IMR-90 (cell line): Measurements from ENCODE around the gene HS3ST2.

ENCODE experiments used
- MAZ ChIP-seq: IDR thresholded peaks from 2 replicates; pipeline ENCODE4 v1.6.1; 2012; ENCODE audit warnings: low read depth, mild to moderate bottlenecking, low read length, improper control_type of control experiment, moderate library complexity, borderline replicate concordance
- POLR2A ChIP-seq: IDR thresholded peaks from 2 replicates; pipeline ENCODE4 v1.6.1; 2012; ENCODE audit warnings: mild to moderate bottlenecking, low read depth, low read length
- RCOR1 ChIP-seq: IDR thresholded peaks from 2 replicates; pipeline ENCODE4 v1.6.1; 2012; ENCODE audit warnings: mild to moderate bottlenecking, low read length, improper control_type of control experiment; ENCODE audit not compliant: insufficient replicate concordance
- SMC3 ChIP-seq: fragments of 150-350 bp; IDR thresholded peaks from 2 replicates; pipeline ENCODE4 v1.6.1; 2016; ENCODE audit warnings: low read depth, mild to moderate bottlenecking, antibody characterized with exemption, low read length, moderate library complexity
- TF ChIP-seq, protein P1 (sequence below): conservative IDR thresholded peaks from 2 replicates; pipeline ENCODE4 v1.5.1; 2012; ENCODE audit warnings: mild to moderate bottlenecking, low read depth, low read length, improper control_type of control experiment

DNA sequence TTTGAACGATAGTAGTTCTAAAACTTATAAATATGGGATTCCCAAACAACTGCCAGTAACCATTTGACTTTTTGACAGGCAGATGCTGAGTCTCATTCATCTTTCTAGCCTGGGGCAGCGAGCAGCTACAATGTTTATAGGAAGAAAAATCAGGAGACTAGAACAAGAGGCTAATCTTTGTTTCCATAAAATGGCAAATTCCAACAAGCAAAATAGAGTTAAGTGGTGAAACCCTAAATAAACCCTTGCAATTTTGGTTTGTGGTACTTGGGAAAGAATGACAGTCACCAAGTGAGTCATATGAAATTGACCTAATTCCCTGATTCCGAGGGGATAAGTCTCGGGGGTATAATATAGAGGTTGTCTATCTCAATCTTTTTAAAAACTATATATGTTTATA lies 27.3 kb upstream of the HS3ST2 start:
- TF ChIP-seq RCOR1 (no peak), POLR2A (no peak), SMC3 (no peak), MAZ (no peak)
- TF ChIP-seq, protein P1, sequence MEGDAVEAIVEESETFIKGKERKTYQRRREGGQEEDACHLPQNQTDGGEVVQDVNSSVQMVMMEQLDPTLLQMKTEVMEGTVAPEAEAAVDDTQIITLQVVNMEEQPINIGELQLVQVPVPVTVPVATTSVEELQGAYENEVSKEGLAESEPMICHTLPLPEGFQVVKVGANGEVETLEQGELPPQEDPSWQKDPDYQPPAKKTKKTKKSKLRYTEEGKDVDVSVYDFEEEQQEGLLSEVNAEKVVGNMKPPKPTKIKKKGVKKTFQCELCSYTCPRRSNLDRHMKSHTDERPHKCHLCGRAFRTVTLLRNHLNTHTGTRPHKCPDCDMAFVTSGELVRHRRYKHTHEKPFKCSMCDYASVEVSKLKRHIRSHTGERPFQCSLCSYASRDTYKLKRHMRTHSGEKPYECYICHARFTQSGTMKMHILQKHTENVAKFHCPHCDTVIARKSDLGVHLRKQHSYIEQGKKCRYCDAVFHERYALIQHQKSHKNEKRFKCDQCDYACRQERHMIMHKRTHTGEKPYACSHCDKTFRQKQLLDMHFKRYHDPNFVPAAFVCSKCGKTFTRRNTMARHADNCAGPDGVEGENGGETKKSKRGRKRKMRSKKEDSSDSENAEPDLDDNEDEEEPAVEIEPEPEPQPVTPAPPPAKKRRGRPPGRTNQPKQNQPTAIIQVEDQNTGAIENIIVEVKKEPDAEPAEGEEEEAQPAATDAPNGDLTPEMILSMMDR = no peak
